Esophagus squamous epithelium (tissue), 5 donors: ENCODE results near the gene GALNT16. TPM values are rescaled to one million over a fixed set of nuclear protein-coding genes. Genes with fewer than 3 reads are reported as not detected.

Experiments used
- DNase-seq: peaks from one replicate; lab custom pipeline; 2025; lab: John Stamatoyannopoulos, UW
- H3K27ac ChIP-seq, 4 donors: fragments of 200-600 bp; sonication (generic); one replicate each; pipeline ENCODE4 v1.5.1; 2016 to 2019; ENCODE audit warnings: mild to moderate bottlenecking in 1 of 4
- H3K27me3 ChIP-seq, 4 donors: fragments of 200-600 bp; sonication (generic); 1 replicate in 3 of 4; 2 replicates in 1 of 4; pipeline versions ENCODE4 v1.5.1 to v1.6.0; 2017 to 2021; ENCODE audit warnings: antibody characterized with exemption in 1 of 4
- H3K36me3 ChIP-seq, 3 donors: fragments of 200-600 bp; sonication (generic); one replicate each; pipeline ENCODE4 v1.5.1; 2016 to 2019
- H3K4me1 ChIP-seq, 3 donors: fragments of 200-600 bp; sonication (generic); one replicate each; pipeline ENCODE4 v1.5.1; 2017 to 2019
- H3K4me3 ChIP-seq, 4 donors: fragments of 200-600 bp; sonication (generic); 1 replicate in 3 of 4; 2 replicates in 1 of 4; pipeline ENCODE4 v1.5.1; 2016 to 2019; ENCODE audit warnings: mild to moderate bottlenecking in 2 of 4, moderate library complexity in 1 of 4
- H3K9me3 ChIP-seq, 3 donors: fragments of 200-600 bp; sonication (generic); one replicate each; pipeline ENCODE4 v1.5.1; 2016 to 2019
- POLR2A ChIP-seq, 4 donors: fragments of 450-650 bp; IDR thresholded peaks; one replicate each; pipeline ENCODE4 v1.6.1; 2017; ENCODE audit warnings: antibody characterized with exemption in 4 of 4, mild to moderate bottlenecking in 4 of 4, moderate library complexity in 3 of 4
- WGBS, 2 donors: methylation state at CpG; one replicate each; pipeline ENCODE4 v1.1.5; 2018; 5-methylcytosine and 5-hydroxymethylcytosine counted together
- intact Hi-C: fragments of 100-400 bp; cut with DNase I; formaldehyde crosslinking; loops from one replicate; pipeline ENCODE4 v1.15.0; 2022
- total RNA-seq, 4 donors: library from RNA; depleted of rRNA; stranded (reverse); fragments of >200 nt; gene quantifications; one replicate each; pipeline ENCODE4 v1.1.0, GENCODE V29; 2016
- TF ChIP-seq, protein P1 (sequence below), 6 experiments: fragments of 450-650 bp in 4 of 6; fragments of 200-600 bp in 2 of 6; sonication (generic) in 2 of 6; IDR thresholded peaks; one replicate each; pipeline ENCODE4 v1.5.1; 2016 to 2019; ENCODE audit warnings: antibody characterized with exemption in 6 of 6, mild to moderate bottlenecking in 4 of 6, moderate library complexity in 4 of 6
- donor health status: DM: yes; HTN: yes; CAD: no.

GALNT16 gene
- total RNA-seq, 4 donors from 2014 or later, result 0.11 to 2.7 (median 1.3) TPM

DNA sequence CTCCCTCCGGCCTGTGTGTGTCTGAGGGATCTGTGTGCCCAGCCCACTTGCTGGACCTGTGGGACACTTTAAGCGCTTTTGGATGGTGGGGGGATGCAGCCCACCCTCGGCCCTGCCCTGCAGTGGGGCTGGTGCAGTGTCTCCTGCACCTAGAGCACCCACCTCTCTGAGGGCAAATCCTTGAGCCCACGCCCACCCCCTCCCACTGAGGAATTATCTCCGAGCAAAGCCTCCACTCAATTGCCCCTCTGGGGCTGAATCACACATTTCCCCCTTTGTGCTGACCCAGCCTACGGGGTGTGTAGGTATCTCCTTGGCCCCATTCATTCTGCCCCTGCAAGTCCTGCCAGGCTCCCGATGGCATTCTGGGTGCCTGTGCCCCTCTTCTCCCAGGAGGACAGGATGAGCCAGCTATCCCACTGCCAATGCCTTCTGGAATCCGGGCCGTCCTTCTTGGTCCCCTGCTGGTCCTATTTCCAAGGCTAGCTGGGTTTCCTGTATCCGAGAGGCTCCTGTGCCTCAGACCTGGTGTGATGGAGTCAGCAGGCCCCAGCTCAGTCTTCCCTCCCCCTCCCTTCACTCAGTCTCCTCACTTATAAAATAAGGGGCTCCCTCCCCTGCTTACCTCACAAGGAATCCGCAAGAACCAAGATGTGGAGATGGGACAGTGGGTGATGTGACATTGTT is 89.3 kb downstream of the GALNT16 start:
- Histone ChIP-seq H3K9me3 (no peaks in the 10 kb centered on the region), H3K4me1 (peaks cover 0 to 10% (median 6%) of the 10 kb centered on the region in 3 donors), H3K27me3 (peaks cover 0 to 7% (median 0%) of the 10 kb centered on the region in 4 donors), H3K27ac (no peak overlapping the region), H3K36me3 (no peaks in the 10 kb centered on the region), H3K4me3 (no peak overlapping the region)
- intact Hi-C loops, result no loop called here
- no peak for DNase-seq
- TF ChIP-seq POLR2A (IDR thresholded peaks at IDR 0.05), result no peak
- TF ChIP-seq, protein P1, sequence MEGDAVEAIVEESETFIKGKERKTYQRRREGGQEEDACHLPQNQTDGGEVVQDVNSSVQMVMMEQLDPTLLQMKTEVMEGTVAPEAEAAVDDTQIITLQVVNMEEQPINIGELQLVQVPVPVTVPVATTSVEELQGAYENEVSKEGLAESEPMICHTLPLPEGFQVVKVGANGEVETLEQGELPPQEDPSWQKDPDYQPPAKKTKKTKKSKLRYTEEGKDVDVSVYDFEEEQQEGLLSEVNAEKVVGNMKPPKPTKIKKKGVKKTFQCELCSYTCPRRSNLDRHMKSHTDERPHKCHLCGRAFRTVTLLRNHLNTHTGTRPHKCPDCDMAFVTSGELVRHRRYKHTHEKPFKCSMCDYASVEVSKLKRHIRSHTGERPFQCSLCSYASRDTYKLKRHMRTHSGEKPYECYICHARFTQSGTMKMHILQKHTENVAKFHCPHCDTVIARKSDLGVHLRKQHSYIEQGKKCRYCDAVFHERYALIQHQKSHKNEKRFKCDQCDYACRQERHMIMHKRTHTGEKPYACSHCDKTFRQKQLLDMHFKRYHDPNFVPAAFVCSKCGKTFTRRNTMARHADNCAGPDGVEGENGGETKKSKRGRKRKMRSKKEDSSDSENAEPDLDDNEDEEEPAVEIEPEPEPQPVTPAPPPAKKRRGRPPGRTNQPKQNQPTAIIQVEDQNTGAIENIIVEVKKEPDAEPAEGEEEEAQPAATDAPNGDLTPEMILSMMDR (IDR thresholded peaks at IDR 0.05), result no peak
- 84 to 95% methylated on average over 4 to 6 of the region's 11 CpGs for WGBS, 2 donors

DNA sequence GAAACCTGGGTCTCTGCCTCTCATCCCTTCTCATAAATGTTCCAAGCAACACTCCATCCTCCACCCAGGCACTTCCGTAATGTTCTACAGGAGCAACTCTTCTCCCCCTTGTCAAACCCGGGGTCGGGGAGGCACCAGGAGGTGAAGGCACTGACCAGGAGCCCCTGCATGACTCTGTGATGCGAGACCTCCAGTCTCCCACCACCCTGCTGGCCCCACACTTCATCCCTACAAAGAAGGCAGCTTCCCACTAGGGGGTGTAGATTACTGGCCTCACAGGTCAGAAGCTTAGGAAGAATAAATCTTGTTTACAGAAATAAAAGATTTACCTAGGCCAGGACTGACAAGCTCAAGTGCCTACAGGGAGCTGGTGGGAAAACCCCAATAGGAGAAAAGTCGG is 90.9 kb downstream of the GALNT16 start:
- Histone ChIP-seq H3K4me3 (no peak overlapping the region), H3K4me1 (peaks cover 8 to 27% (median 22%) of the 10 kb centered on the region in 3 donors), H3K27ac (no peak overlapping the region), H3K27me3 (peaks cover 0 to 7% (median 0%) of the 10 kb centered on the region in 4 donors), H3K9me3 (no peaks in the 10 kb centered on the region), H3K36me3 (no peaks in the 10 kb centered on the region)
- no peak for DNase-seq
- TF ChIP-seq, protein P1 (IDR thresholded peaks at IDR 0.05), result no peak
- TF ChIP-seq POLR2A (IDR thresholded peaks at IDR 0.05), result no peak
- 66 to 77% methylated on average over 5 of the region's 5 CpGs for WGBS, 2 donors
- intact Hi-C loops, result no loop called here

DNA sequence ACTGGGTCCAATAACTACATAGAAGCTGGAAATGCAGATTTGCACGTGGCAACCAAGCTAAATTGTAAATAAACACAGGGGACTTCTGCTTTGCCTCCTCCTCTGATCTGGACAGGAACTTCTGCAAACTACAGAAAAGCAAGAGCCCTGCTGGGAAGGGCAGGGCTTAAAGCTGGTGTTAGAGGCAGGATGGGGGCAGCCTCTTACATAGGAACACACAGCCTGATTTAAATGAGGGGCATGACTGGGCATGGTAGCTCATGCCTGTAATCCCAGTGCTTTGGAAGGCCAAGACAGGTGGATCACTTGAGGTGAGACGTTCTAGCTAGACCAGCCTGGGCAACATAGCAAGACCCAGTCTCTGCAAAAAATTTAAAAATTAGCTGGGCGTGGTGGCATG is 91.4 kb downstream of the GALNT16 start:
- DNase-seq, result no peak
- intact Hi-C loops, result no loop called here
- peaks cover 0 to 7% (median 0%) of the 10 kb centered on the region in 4 donors for H3K27me3 ChIP-seq
- no peak overlapping the region for H3K4me3 ChIP-seq
- WGBS, 2 donors, result 38 to 44% methylated on average over 3 of the region's 3 CpGs
- no peak for TF ChIP-seq POLR2A (IDR thresholded peaks at IDR 0.05)
- TF ChIP-seq, protein P1 (IDR thresholded peaks at IDR 0.05), result no peak
- peaks cover 8 to 31% (median 25%) of the 10 kb centered on the region in 3 donors for H3K4me1 ChIP-seq
- no peaks in the 10 kb centered on the region for H3K9me3 ChIP-seq
- H3K36me3 ChIP-seq, result no peaks in the 10 kb centered on the region
- H3K27ac ChIP-seq, result no peak overlapping the region

DNA sequence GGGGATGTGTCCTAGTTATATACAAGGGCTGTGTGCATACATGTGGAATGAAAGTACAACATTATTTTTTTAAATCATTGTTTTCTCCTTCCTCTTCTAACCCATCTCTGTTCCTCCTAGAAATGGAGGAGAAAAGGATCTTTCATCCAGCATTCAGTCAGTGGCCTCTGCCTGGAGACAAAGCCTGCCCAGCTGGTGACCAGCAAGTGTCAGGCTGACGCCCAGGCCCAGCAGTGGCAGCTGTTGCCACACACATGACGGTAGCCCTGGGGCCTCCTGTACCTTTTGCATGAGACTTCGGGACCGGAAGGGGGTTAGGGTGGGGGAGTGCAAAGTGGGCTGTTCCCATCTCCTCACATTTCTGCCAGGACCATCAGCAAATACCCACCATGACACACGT is 92.0 kb downstream of the GALNT16 start:
- Histone ChIP-seq H3K4me1 (peaks cover 8 to 32% (median 25%) of the 10 kb centered on the region in 3 donors), H3K4me3 (no peak overlapping the region), H3K9me3 (no peaks in the 10 kb centered on the region), H3K27me3 (peaks cover 0 to 7% (median 0%) of the 10 kb centered on the region in 4 donors), H3K36me3 (no peaks in the 10 kb centered on the region), H3K27ac (no peak overlapping the region)
- DNase-seq, result no peak
- TF ChIP-seq, protein P1 (IDR thresholded peaks at IDR 0.05), result no peak
- no peak for TF ChIP-seq POLR2A (IDR thresholded peaks at IDR 0.05)
- WGBS, 2 donors, result 80 to 89% methylated on average over 1 to 5 of the region's 5 CpGs
- intact Hi-C loops, result no loop called here

DNA sequence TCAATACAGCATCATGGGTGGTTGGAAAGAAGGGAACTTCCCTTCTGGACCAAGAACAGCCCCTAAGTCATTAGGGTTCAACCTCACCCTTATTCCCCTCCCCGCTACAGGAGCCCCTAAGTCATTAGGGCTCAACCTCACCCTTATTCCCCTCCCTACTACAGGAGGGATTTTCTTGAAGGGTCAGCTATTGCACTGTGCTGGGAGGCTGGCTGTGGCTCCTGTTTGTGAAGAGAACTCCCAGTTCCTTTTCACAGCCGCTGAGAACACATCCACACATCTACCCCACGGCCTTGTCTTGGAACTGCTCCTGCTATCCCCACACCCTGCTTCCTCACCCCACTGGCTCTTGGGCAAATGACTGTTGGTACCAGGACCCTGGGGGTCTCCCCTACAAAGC is 93.2 kb downstream of the GALNT16 start:
- Histone ChIP-seq H3K36me3 (no peaks in the 10 kb centered on the region), H3K27ac (no peak overlapping the region), H3K27me3 (no peaks in the 10 kb centered on the region), H3K4me1 (peaks cover 8 to 44% (median 30%) of the 10 kb centered on the region in 3 donors), H3K9me3 (no peaks in the 10 kb centered on the region), H3K4me3 (no peak overlapping the region)
- intact Hi-C loops, result no loop called here
- 89 to 100% methylated on average over 3 of the region's 3 CpGs for WGBS, 2 donors
- TF ChIP-seq POLR2A (IDR thresholded peaks at IDR 0.05), result no peak
- TF ChIP-seq, protein P1 (IDR thresholded peaks at IDR 0.05), result no peak
- DNase-seq, result no peak
